Gastrocnemius medialis (tissue), 4 donors: ENCODE data around the gene RPS6KA4.

Experiments used
- POLR2A ChIP-seq, 2 donors: fragments of 450-650 bp; IDR thresholded peaks; one replicate each; pipeline ENCODE4 v1.6.1; 2017; ENCODE audit warnings: antibody characterized with exemption in 2 of 2, mild to moderate bottlenecking in 2 of 2, moderate library complexity in 2 of 2
- TF ChIP-seq, protein P1 (sequence below), 5 experiments: fragments of 450-650 bp in 3 of 5; fragments of 200-600 bp in 2 of 5; sonication (generic) in 2 of 5; IDR thresholded peaks in 4 of 5; conservative IDR thresholded peaks in 1 of 5; 1 replicate in 4 of 5; 2 replicates in 1 of 5; pipeline ENCODE4 v1.5.1; 2016 to 2019; ENCODE audit warnings: antibody characterized with exemption in 5 of 5, mild to moderate bottlenecking in 3 of 5, moderate library complexity in 3 of 5

GRCh38 chr11:64401775-64402174 is 42.8 kb downstream of the RPS6KA4 start:
- TF ChIP-seq, protein P1, sequence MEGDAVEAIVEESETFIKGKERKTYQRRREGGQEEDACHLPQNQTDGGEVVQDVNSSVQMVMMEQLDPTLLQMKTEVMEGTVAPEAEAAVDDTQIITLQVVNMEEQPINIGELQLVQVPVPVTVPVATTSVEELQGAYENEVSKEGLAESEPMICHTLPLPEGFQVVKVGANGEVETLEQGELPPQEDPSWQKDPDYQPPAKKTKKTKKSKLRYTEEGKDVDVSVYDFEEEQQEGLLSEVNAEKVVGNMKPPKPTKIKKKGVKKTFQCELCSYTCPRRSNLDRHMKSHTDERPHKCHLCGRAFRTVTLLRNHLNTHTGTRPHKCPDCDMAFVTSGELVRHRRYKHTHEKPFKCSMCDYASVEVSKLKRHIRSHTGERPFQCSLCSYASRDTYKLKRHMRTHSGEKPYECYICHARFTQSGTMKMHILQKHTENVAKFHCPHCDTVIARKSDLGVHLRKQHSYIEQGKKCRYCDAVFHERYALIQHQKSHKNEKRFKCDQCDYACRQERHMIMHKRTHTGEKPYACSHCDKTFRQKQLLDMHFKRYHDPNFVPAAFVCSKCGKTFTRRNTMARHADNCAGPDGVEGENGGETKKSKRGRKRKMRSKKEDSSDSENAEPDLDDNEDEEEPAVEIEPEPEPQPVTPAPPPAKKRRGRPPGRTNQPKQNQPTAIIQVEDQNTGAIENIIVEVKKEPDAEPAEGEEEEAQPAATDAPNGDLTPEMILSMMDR (IDR thresholded peaks at IDR 0.05 in 4 of 5, conservative IDR thresholded peaks at IDR 0.05 in 1 of 5): no peak
- no peak for TF ChIP-seq POLR2A (IDR thresholded peaks at IDR 0.05)
